ENCODE results near the gene HPCAL1. TPM values are rescaled to one million over a fixed set of nuclear protein-coding genes. Genes with fewer than 3 reads are reported as not detected.

Gene HPCAL1
- total RNA-seq, 2 donors from 2014 or later = 64.5 to 85.7 TPM

GRCh38 chr2:10360460-10360849 is 57.8 kb downstream of the HPCAL1 start:
- Histone ChIP-seq H3K4me3 (no peak overlapping the region), H3K27ac (no peak overlapping the region), H3K4me1 (no peaks in the 10 kb centered on the region), H3K36me3 (no peaks in the 10 kb centered on the region), H3K9me3 (no peaks in the 10 kb centered on the region), H3K9ac (ENCODE audit: low read depth in 2 of 2, low read length in 2 of 2) (no peak overlapping the region), H3K27me3 (no peaks in the 10 kb centered on the region)
- intact Hi-C loops (cut with DNase I) = no loop called here
- no peak for DNase-seq
- TF ChIP-seq CTCF (IDR thresholded peaks at IDR 0.05) = no peak

GRCh38 chr2:10360850-10361588 is 58.3 kb downstream of the HPCAL1 start:
- Histone ChIP-seq H3K27ac (no peak overlapping the region), H3K9ac (ENCODE audit: low read depth in 2 of 2, low read length in 2 of 2) (no peak overlapping the region), H3K36me3 (no peaks in the 10 kb centered on the region), H3K27me3 (no peaks in the 10 kb centered on the region), H3K9me3 (no peaks in the 10 kb centered on the region), H3K4me3 (no peak overlapping the region), H3K4me1 (no peaks in the 10 kb centered on the region)
- no peak for TF ChIP-seq CTCF (IDR thresholded peaks at IDR 0.05)
- intact Hi-C loops (cut with DNase I) = no loop called here
- DNase-seq = no peak

- Histone ChIP-seq H3K27me3 (no peaks in the 10 kb centered on the region), H3K27ac (no peak overlapping the region), H3K9ac (ENCODE audit: low read depth in 2 of 2, low read length in 2 of 2) (no peak overlapping the region), H3K9me3 (no peaks in the 10 kb centered on the region), H3K4me1 (no peaks in the 10 kb centered on the region), H3K4me3 (no peak overlapping the region), H3K36me3 (no peaks in the 10 kb centered on the region)
- no peak for TF ChIP-seq CTCF (IDR thresholded peaks at IDR 0.05)
- DNase-seq = no peak
- intact Hi-C loops (cut with DNase I) = no loop called here
Observed at GRCh38 chr2:10362096-10362897, 59.6 kb downstream of the HPCAL1 start.

GRCh38 chr2:10362898-10363454 is 60.3 kb downstream of the HPCAL1 start:
- no peaks in the 10 kb centered on the region for H3K27me3 ChIP-seq
- H3K4me1 ChIP-seq = no peaks in the 10 kb centered on the region
- H3K9me3 ChIP-seq = no peaks in the 10 kb centered on the region
- H3K4me3 ChIP-seq = no peak overlapping the region
- H3K27ac ChIP-seq = no peak overlapping the region
- DNase-seq = no peak
- H3K36me3 ChIP-seq = no peaks in the 10 kb centered on the region
- no peak for TF ChIP-seq CTCF (IDR thresholded peaks at IDR 0.05)
- H3K9ac ChIP-seq (ENCODE audit: low read depth in 2 of 2, low read length in 2 of 2) = no peak overlapping the region
- intact Hi-C loops (cut with DNase I) = no loop called here

GRCh38 chr2:10363861-10364610 is 61.3 kb downstream of the HPCAL1 start:
- DNase-seq = no peak
- Histone ChIP-seq H3K36me3 (no peaks in the 10 kb centered on the region), H3K4me1 (no peaks in the 10 kb centered on the region), H3K27me3 (no peaks in the 10 kb centered on the region), H3K9ac (ENCODE audit: low read depth in 2 of 2, low read length in 2 of 2) (no peak overlapping the region), H3K4me3 (no peak overlapping the region), H3K9me3 (no peaks in the 10 kb centered on the region), H3K27ac (no peak overlapping the region)
- intact Hi-C loops (cut with DNase I) = no loop called here
- TF ChIP-seq CTCF (IDR thresholded peaks at IDR 0.05) = no peak
